MM.1S (cell line): ENCODE measurements around the gene RBM15B.

Source experiments
- DNase-seq: peaks from one replicate; pipeline ENCODE4 v3.0.0-alpha.2; 2015
- H2AFZ ChIP-seq: fragments of 300-600 bp; sonication (generic); 2 replicates; pipeline ENCODE4 v1.6.0; 2016; ENCODE audit warnings: antibody characterized with exemption, low read length
- H3F3A ChIP-seq: fragments of 300-600 bp; sonication (generic); 2 replicates; pipeline ENCODE4 v1.6.1; 2016; ENCODE audit warnings: mild to moderate bottlenecking, antibody characterized with exemption, low read length, moderate library complexity, mixed read lengths; ENCODE audit not compliant: insufficient read depth
- H3K27ac ChIP-seq: fragments of 300-600 bp; sonication (generic); 2 replicates; pipeline ENCODE4 v1.5.1; 2016; ENCODE audit warnings: mild to moderate bottlenecking, low read length
- H3K27me3 ChIP-seq: fragments of 300-600 bp; sonication (generic); replicated peaks from 2 replicates; pipeline ENCODE4 v1.6.0; 2016; ENCODE audit warnings: low read length; ENCODE audit not compliant: insufficient read depth
- H3K36me3 ChIP-seq: fragments of 300-600 bp; sonication (generic); replicated peaks from 2 replicates; pipeline ENCODE4 v1.6.1; 2016; ENCODE audit warnings: mild to moderate bottlenecking, low read length, mixed read lengths; ENCODE audit not compliant: insufficient read depth
- H3K4me1 ChIP-seq: fragments of 300-600 bp; sonication (generic); 2 replicates; pipeline ENCODE4 v1.6.1; 2016; ENCODE audit warnings: low read length, mixed read lengths
- H3K4me2 ChIP-seq: fragments of 300-600 bp; sonication (generic); 2 replicates; pipeline ENCODE4 v1.6.0; 2016; ENCODE audit warnings: low read depth, low read length
- H3K4me3 ChIP-seq: fragments of 300-600 bp; sonication (generic); 2 replicates; pipeline ENCODE4 v1.5.1; 2016; ENCODE audit warnings: low read length, mixed read lengths
- H3K79me2 ChIP-seq: fragments of 300-600 bp; sonication (generic); 2 replicates; pipeline ENCODE4 v1.6.1; 2016; ENCODE audit warnings: mixed run types, low read length, mixed read lengths
- H3K9ac ChIP-seq: fragments of 300-600 bp; sonication (generic); 2 replicates; pipeline ENCODE4 v1.6.1; 2016; ENCODE audit warnings: low read length, mixed read lengths
- H3K9me2 ChIP-seq: fragments of 300-600 bp; sonication (generic); replicated peaks from 2 replicates; pipeline ENCODE4 v1.6.1; 2016; ENCODE audit warnings: mild to moderate bottlenecking, low read length, mixed read lengths; ENCODE audit not compliant: insufficient read depth
- H3K9me3 ChIP-seq: fragments of 300-600 bp; sonication (generic); replicated peaks from 2 replicates; pipeline ENCODE4 v1.6.1; 2016; ENCODE audit warnings: mild to moderate bottlenecking, low read length, mixed read lengths; ENCODE audit not compliant: insufficient read depth
- H4K20me1 ChIP-seq: fragments of 300-600 bp; sonication (generic); 2 replicates; pipeline ENCODE4 v1.6.1; 2016; ENCODE audit warnings: mild to moderate bottlenecking, low read length, moderate library complexity, mixed read lengths; ENCODE audit not compliant: insufficient read depth
- CTCF ChIP-seq: fragments of 300-600 bp; sonication (generic); IDR thresholded peaks from 2 replicates; pipeline ENCODE4 v1.5.1; 2016; ENCODE audit warnings: antibody characterized with exemption, low read length, mixed read lengths
- EZH2 ChIP-seq: fragments of 300-600 bp; sonication (generic); optimal IDR thresholded peaks from 2 replicates; pipeline ENCODE3; 2017; ENCODE audit warnings: low read depth, mild to moderate bottlenecking, antibody characterized with exemption, low read length, mixed read lengths
- EZH2phosphoT487 ChIP-seq: fragments of 300-600 bp; sonication (generic); IDR thresholded peaks from 2 replicates; pipeline ENCODE4 v1.6.1; 2018; ENCODE audit warnings: antibody characterized with exemption, low read length

RBM15B gene

GRCh38 chr3:51391566-51392354 is 675 bp downstream of the RBM15B start:
- Histone ChIP-seq H3K79me2 (peaks cover 76% of the 10 kb centered on the region), H3K9me2 (no peaks in the 10 kb centered on the region), H3K4me3 (peak overlapping the region; percentile 88), H3K36me3 (peaks cover 15% of the 10 kb centered on the region), H2AFZ (peak overlapping the region; percentile 41; the same call in 1 of the 2 replicates), H4K20me1 (0 out of 2 replicates have a peak, but pooled peaks cover 9% of the 10 kb centered on the region), H3K9ac (peak overlapping the region; percentile 87), H3K4me2 (peak overlapping the region; percentile 96), H3F3A (peaks cover 40% of the 10 kb centered on the region), H3K9me3 (no peaks in the 10 kb centered on the region), H3K4me1 (peaks cover 38% of the 10 kb centered on the region), H3K27ac (peak overlapping the region; percentile 54; the same call in 1 of the 2 replicates), H3K27me3 (no peaks in the 10 kb centered on the region)
- no peak for TF ChIP-seq EZH2
- TF ChIP-seq CTCF = no peak
- no peak for TF ChIP-seq EZH2phosphoT487
- peak; percentile 49 for DNase-seq

- Histone ChIP-seq H3K4me2 (peak overlapping the region; percentile 96), H4K20me1 (0 out of 2 replicates have a peak, but pooled peaks cover 11% of the 10 kb centered on the region), H3K36me3 (peaks cover 15% of the 10 kb centered on the region), H3K9me2 (no peaks in the 10 kb centered on the region), H3K9ac (peak overlapping the region; percentile 87), H3K9me3 (no peaks in the 10 kb centered on the region), H3K4me1 (peaks cover 34% of the 10 kb centered on the region), H3K4me3 (peak overlapping the region; percentile 88), H2AFZ (no peak overlapping the region), H3K79me2 (peaks cover 73% of the 10 kb centered on the region), H3F3A (peaks cover 39% of the 10 kb centered on the region), H3K27ac (no peak overlapping the region), H3K27me3 (no peaks in the 10 kb centered on the region)
- no peak for DNase-seq
- TF ChIP-seq EZH2 (no peak), CTCF (no peak), EZH2phosphoT487 (no peak)
Measured at GRCh38 chr3:51392355-51393133, 1.5 kb downstream of the RBM15B start.

GRCh38 chr3:51393134-51393495 is 2.0 kb downstream of the RBM15B start:
- H3K27ac ChIP-seq = no peak overlapping the region
- no peaks in the 10 kb centered on the region for H3K27me3 ChIP-seq
- H3K9ac ChIP-seq = no peak overlapping the region
- H4K20me1 ChIP-seq = 0 out of 2 replicates have a peak, but pooled peaks cover 11% of the 10 kb centered on the region
- peaks cover 28% of the 10 kb centered on the region for H3K4me1 ChIP-seq
- H3K9me2 ChIP-seq = no peaks in the 10 kb centered on the region
- no peak overlapping the region for H3K4me2 ChIP-seq
- peaks cover 35% of the 10 kb centered on the region for H3F3A ChIP-seq
- no peak overlapping the region for H3K4me3 ChIP-seq
- TF ChIP-seq EZH2 = no peak
- no peak for TF ChIP-seq EZH2phosphoT487
- TF ChIP-seq CTCF = no peak
- peaks cover 15% of the 10 kb centered on the region for H3K36me3 ChIP-seq
- no peak for DNase-seq
- H3K79me2 ChIP-seq = peaks cover 67% of the 10 kb centered on the region
- H3K9me3 ChIP-seq = no peaks in the 10 kb centered on the region
- no peak overlapping the region for H2AFZ ChIP-seq
